GM23338 (cell line): Measurements from ENCODE around the gene FEN1.

Source experiments
- CREB1 ChIP-seq: fragments of 250-450 bp; sonication (Bioruptor Pico); IDR thresholded peaks from 2 replicates; pipeline ENCODE4 v1.5.0; 2020; ENCODE audit warnings: low read depth, mild to moderate bottlenecking, moderate library complexity
- CTCF ChIP-seq, 2 experiments: fragments of 200-600 bp in 1 of 2; sonication (generic) in 1 of 2; conservative IDR thresholded peaks; 2 replicates each; pipeline versions ENCODE4 v1.5.1 to v1.6.1; 2016 to 2017; ENCODE audit warnings: antibody characterized with exemption in 2 of 2, low read depth in 2 of 2, mild to moderate bottlenecking in 2 of 2, moderate library complexity in 1 of 2
- EZH2 ChIP-seq: fragments of 200-600 bp; sonication (generic); IDR thresholded peaks from one replicate; pipeline ENCODE4 v1.8.0; 2017; ENCODE audit warnings: antibody characterized with exemption, mild to moderate bottlenecking, low read depth; ENCODE audit not compliant: unreplicated experiment
- EZH2phosphoT487 ChIP-seq: fragments of 200-600 bp; sonication (generic); IDR thresholded peaks from one replicate; pipeline ENCODE4 v1.8.1; 2018; ENCODE audit warnings: antibody characterized with exemption; ENCODE audit not compliant: unreplicated experiment
- JUNB ChIP-seq: IDR thresholded peaks from one replicate; pipeline ENCODE4 v1.6.1; 2016; ENCODE audit warnings: antibody characterized with exemption; ENCODE audit not compliant: unreplicated experiment
- NANOG ChIP-seq: IDR thresholded peaks from 2 replicates; pipeline ENCODE4 v1.6.1; 2016; ENCODE audit warnings: antibody characterized with exemption, borderline replicate concordance
- POLR2AphosphoS5 ChIP-seq: IDR thresholded peaks from 2 replicates; pipeline ENCODE4 v1.6.1; 2016; ENCODE audit warnings: antibody characterized with exemption, low read depth
- REST ChIP-seq: IDR thresholded peaks from one replicate; pipeline ENCODE4 v1.6.1; 2018; ENCODE audit warnings: antibody characterized with exemption; ENCODE audit not compliant: unreplicated experiment
- ZNF331 ChIP-seq: fragments of 250-450 bp; sonication (Bioruptor Pico); IDR thresholded peaks from 2 replicates; pipeline ENCODE4 v1.5.0; 2020; ENCODE audit warnings: low read depth, mild to moderate bottlenecking, moderate library complexity
- ZNF462 ChIP-seq: fragments of 250-450 bp; sonication (Bioruptor Pico); IDR thresholded peaks from 2 replicates; pipeline ENCODE4 v1.5.0; 2020; ENCODE audit warnings: mild to moderate bottlenecking, moderate library complexity

- TF ChIP-seq CTCF (conservative IDR thresholded peaks at IDR 0.05; ENCODE audit: low read depth in 2 of 2) = no peak
- no peak for TF ChIP-seq EZH2
- no peak for TF ChIP-seq REST
- no peak for TF ChIP-seq POLR2AphosphoS5
- TF ChIP-seq EZH2phosphoT487 = no peak
- no peak for TF ChIP-seq ZNF462 (CRISPR knock-in tag)
- TF ChIP-seq CREB1 (CRISPR knock-in tag) = no peak
- no peak for TF ChIP-seq ZNF331 (CRISPR knock-in tag)
- no peak for TF ChIP-seq NANOG
- no peak for TF ChIP-seq JUNB
These were observed 47.7 kb downstream of the FEN1 start for GRCh38 chr11:61840371-61840770.
